Stimulated activated naive CD8-positive, alpha-beta T cell treated with anti-CD3 and anti-CD28 coated beads, Interleukin-15, amount 100 ng/mL, for 72 hours (primary cell): Measurements from ENCODE around the gene PRKCB.
"Not testable (repeated sequence)": the region's sequence is repeated elsewhere in the genome, so short reads cannot be mapped to it uniquely, and the experiment has no call there.

Experiments used
- ATAC-seq: fragments of 150-1000 bp; cut with Tn5 transposase; 2 replicates; pipeline ENCODE4 v1.10.0; 2021; ENCODE audit warnings: mild to moderate bottlenecking, moderate library complexity
- DNase-seq, 2 donors: peaks; one replicate each; pipeline ENCODE4 v3.0.0; 2021 to 2022
- H3K27ac Mint-ChIP-seq, 2 donors: one replicate each; pipeline ENCODE4 v1.8.0; 2022; ENCODE audit warnings: mild to moderate bottlenecking in 2 of 2, mixed read lengths in 2 of 2, moderate library complexity in 2 of 2
- H3K27me3 Mint-ChIP-seq: one replicate; pipeline ENCODE4 v1.8.0; 2022; ENCODE audit warnings: mixed read lengths
- H3K4me1 Mint-ChIP-seq: one replicate; pipeline ENCODE4 v1.8.0; 2022; ENCODE audit warnings: mild to moderate bottlenecking, mixed read lengths
- H3K4me3 Mint-ChIP-seq, 2 donors: one replicate each; pipeline ENCODE4 v1.8.0; 2022; ENCODE audit warnings: mild to moderate bottlenecking in 2 of 2, mixed read lengths in 2 of 2, moderate library complexity in 1 of 2
- H3K9me3 Mint-ChIP-seq, 2 donors: one replicate each; pipeline ENCODE4 v1.8.0; 2022; ENCODE audit warnings: mixed read lengths in 2 of 2

The PRKCB gene

GRCh38 chr16:23901178-23902033 is 65.6 kb downstream of the PRKCB start:
- peaks cover 77% of the 10 kb centered on the region for H3K4me1 Mint-ChIP-seq
- no peak for DNase-seq
- peak overlapping the region; percentile 16 to 47 for H3K4me3 Mint-ChIP-seq
- no peak for ATAC-seq
- no peaks in the 10 kb centered on the region for H3K9me3 Mint-ChIP-seq
- peak overlapping the region; percentile 2 to 63 for H3K27ac Mint-ChIP-seq
- no peaks in the 10 kb centered on the region for H3K27me3 Mint-ChIP-seq

- no peak for ATAC-seq
- H3K27ac Mint-ChIP-seq: no peak overlapping the region
These were observed 66.4 kb downstream of the PRKCB start for GRCh38 chr16:23902034-23902747.

DNA sequence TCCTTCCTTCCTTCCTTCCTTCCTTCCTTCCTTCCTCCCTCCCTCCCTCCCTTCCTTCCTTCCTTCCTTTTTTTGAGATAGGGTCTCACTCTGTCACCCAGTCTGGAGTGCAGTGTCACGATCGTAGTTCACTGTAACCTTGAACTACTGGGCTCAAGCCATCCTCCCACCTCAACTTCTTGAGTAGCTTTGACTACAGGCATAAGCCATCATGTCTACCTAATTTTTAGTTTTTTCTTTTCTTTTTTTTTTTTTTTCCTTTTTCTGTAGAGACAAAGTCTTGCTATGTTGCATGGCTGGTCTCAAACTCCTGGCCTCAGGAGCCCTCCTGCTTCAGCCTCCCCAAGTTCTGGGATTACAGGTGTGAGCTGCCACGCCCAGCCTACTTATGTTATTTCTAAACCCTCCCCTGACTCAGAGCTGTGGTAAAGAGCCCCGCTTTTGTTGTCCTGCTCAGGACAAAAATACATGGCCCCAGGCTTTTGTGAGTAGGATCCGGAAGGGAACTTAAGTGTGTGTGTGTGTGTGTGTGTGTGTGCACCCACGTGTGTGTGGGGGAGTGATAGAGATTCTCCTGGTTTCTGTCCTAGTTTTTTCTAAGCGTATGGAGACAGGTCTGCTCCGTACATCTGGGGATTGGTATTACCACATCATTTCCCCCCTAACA is 67.1 kb downstream of the PRKCB start:
- H3K4me1 Mint-ChIP-seq: peaks cover 74% of the 10 kb centered on the region
- no peak overlapping the region for H3K4me3 Mint-ChIP-seq
- DNase-seq: no peak
- no peak for ATAC-seq
- H3K9me3 Mint-ChIP-seq: no peaks in the 10 kb centered on the region
- no peak overlapping the region for H3K27ac Mint-ChIP-seq
- H3K27me3 Mint-ChIP-seq: no peaks in the 10 kb centered on the region

More at GRCh38 chr16:23902034-23902747, 66.4 kb downstream of the PRKCB start:
- H3K4me3 Mint-ChIP-seq: no peak overlapping the region
- no peaks in the 10 kb centered on the region for H3K9me3 Mint-ChIP-seq
- H3K4me1 Mint-ChIP-seq: peaks cover 74% of the 10 kb centered on the region
- no peaks in the 10 kb centered on the region for H3K27me3 Mint-ChIP-seq
- DNase-seq: no peak

- no peak overlapping the region for H3K4me3 Mint-ChIP-seq
- H3K27me3 Mint-ChIP-seq: no peaks in the 10 kb centered on the region
- DNase-seq (no peak), ATAC-seq (no peak)
- H3K9me3 Mint-ChIP-seq: no peaks in the 10 kb centered on the region
- H3K4me1 Mint-ChIP-seq: peaks cover 86% of the 10 kb centered on the region
- no peak overlapping the region for H3K27ac Mint-ChIP-seq
These were observed 69.2 kb downstream of the PRKCB start for GRCh38 chr16:23905027-23905426.

GRCh38 chr16:23907457-23907902 is 71.7 kb downstream of the PRKCB start:
- no peak for DNase-seq
- no peaks in the 10 kb centered on the region for H3K27me3 Mint-ChIP-seq
- no peak overlapping the region for H3K4me3 Mint-ChIP-seq
- no peak for ATAC-seq
- no peaks in the 10 kb centered on the region for H3K9me3 Mint-ChIP-seq
- H3K27ac Mint-ChIP-seq: peak overlapping the region in 1 of 2 donors; percentile 47
- H3K4me1 Mint-ChIP-seq: peaks cover 64% of the 10 kb centered on the region

GRCh38 chr16:23907903-23908302 is 72.1 kb downstream of the PRKCB start:
- DNase-seq (no peak), ATAC-seq (no peak)
- H3K4me1 Mint-ChIP-seq: peaks cover 61% of the 10 kb centered on the region
- no peaks in the 10 kb centered on the region for H3K27me3 Mint-ChIP-seq
- H3K4me3 Mint-ChIP-seq: no peak overlapping the region
- H3K27ac Mint-ChIP-seq: peak overlapping the region; percentile 2 to 47
- H3K9me3 Mint-ChIP-seq: no peaks in the 10 kb centered on the region

GRCh38 chr16:23908790-23909189 is 73.0 kb downstream of the PRKCB start:
- Mint-ChIP-seq H3K9me3 (no peaks in the 10 kb centered on the region), H3K27ac (peak overlapping the region in 1 of 2 donors; percentile 80), H3K27me3 (no peaks in the 10 kb centered on the region), H3K4me1 (peaks cover 61% of the 10 kb centered on the region), H3K4me3 (no peak overlapping the region)
- ATAC-seq (no peak), DNase-seq (no peak)

DNA sequence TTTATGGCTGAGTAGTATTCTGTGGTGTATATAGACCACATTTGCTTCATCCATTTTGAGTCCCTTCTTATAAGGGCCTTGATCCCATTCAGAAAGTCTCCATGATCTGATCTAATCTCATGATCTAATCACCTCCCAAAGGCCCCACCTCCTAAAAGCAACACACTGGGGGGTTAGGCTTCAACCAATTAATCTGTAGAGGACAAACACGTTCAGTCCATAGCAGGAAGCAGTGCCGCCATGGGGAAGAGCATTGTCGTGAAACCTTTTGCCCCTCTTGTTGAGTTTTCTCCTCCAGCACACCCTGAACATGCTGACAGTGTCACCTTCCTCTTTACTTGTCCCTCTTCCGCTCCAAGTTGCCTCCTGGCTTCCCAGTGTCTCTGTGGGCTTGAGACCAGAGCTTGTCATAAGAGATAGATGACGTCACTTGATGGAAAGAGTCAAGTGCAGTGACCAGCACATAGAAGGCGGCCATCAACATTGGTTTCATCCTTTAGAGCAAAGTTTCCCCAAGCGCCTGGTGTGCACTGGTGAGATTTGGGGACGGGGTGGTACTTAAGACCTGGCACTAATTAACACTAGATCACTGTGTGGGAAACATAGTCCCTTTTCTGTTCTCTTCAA is 74.1 kb downstream of the PRKCB start:
- Mint-ChIP-seq H3K9me3 (no peaks in the 10 kb centered on the region), H3K4me3 (no peak overlapping the region), H3K27ac (no peak overlapping the region), H3K27me3 (no peaks in the 10 kb centered on the region), H3K4me1 (peaks cover 62% of the 10 kb centered on the region)
- ATAC-seq (no peak), DNase-seq (no peak)

DNA sequence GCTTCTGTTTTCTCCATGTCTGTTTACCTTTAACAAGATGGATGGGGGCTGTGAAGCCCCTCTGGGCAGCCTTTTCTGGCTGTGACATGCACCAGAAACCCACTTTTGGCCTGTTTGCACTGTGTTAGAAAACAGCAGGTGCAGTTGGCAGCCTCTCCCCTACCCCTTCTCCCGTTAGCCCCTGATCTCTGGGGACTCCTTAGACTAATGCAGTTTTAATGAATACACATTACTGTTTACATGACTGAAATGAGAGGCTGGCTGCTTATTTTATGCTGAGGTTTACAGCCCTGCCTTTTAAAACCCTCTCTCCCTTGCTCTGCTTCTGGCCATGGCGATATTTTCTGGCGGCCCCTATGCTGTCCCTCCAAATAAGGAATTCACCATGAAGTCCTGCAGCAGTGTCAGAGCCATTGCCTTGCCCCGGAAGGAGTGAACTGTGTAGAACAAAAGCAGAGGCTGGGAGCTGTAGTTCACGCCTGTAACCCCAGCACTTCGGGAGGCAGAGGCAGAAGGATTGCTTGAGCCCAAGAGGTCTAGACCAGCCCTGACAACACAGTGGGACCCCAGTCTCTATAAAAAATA is 79.3 kb downstream of the PRKCB start:
- DNase-seq (no peak), ATAC-seq (no peak)
- peaks cover 41% of the 10 kb centered on the region for H3K4me1 Mint-ChIP-seq
- no peaks in the 10 kb centered on the region for H3K27me3 Mint-ChIP-seq
- no peak overlapping the region for H3K4me3 Mint-ChIP-seq
- no peak overlapping the region for H3K27ac Mint-ChIP-seq
- peaks cover 0 to 14% of the 10 kb centered on the region in 2 donors for H3K9me3 Mint-ChIP-seq

- Mint-ChIP-seq H3K9me3 (peaks cover 9 to 14% of the 10 kb centered on the region in 2 donors), H3K4me1 (peaks cover 54% of the 10 kb centered on the region)
- not testable (repeated sequence) for ATAC-seq, H3K27me3 Mint-ChIP-seq, H3K4me3 Mint-ChIP-seq, H3K27ac Mint-ChIP-seq, DNase-seq
These were observed 80.8 kb downstream of the PRKCB start for GRCh38 chr16:23916552-23916951.

- Mint-ChIP-seq H3K4me1 (peaks cover 65% of the 10 kb centered on the region), H3K27me3 (no peaks in the 10 kb centered on the region), H3K27ac (peak overlapping the region in 1 of 2 donors; percentile 73), H3K9me3 (peaks cover 9 to 14% of the 10 kb centered on the region in 2 donors), H3K4me3 (peak overlapping the region in 1 of 2 donors; percentile 8)
- peak; percentile 76 for ATAC-seq
- no peak for DNase-seq
These were observed 81.8 kb downstream of the PRKCB start for GRCh38 chr16:23917621-23918020.

GRCh38 chr16:23920446-23920845 is 84.7 kb downstream of the PRKCB start:
- Mint-ChIP-seq H3K4me1 (peaks cover 66% of the 10 kb centered on the region), H3K27ac (peak overlapping the region in 1 of 2 donors; percentile 83), H3K4me3 (peak overlapping the region in 1 of 2 donors; percentile 43), H3K9me3 (peaks cover 23% of the 10 kb centered on the region in 2 donors), H3K27me3 (no peaks in the 10 kb centered on the region)
- no peak for DNase-seq
- no peak for ATAC-seq

- H3K4me1 Mint-ChIP-seq: peaks cover 66% of the 10 kb centered on the region
- ATAC-seq: peak; percentile 65
- no peak overlapping the region for H3K27ac Mint-ChIP-seq
These were observed 85.1 kb downstream of the PRKCB start for GRCh38 chr16:23920899-23921298.

GRCh38 chr16:23922406-23922805 is 86.6 kb downstream of the PRKCB start:
- Mint-ChIP-seq H3K4me1 (peaks cover 63% of the 10 kb centered on the region), H3K9me3 (peaks cover 22 to 23% of the 10 kb centered on the region in 2 donors), H3K27me3 (no peaks in the 10 kb centered on the region), H3K4me3 (peak overlapping the region in 1 of 2 donors; percentile 36), H3K27ac (no peak overlapping the region)
- ATAC-seq (peak; percentile 36), DNase-seq (no peak)

More at GRCh38 chr16:23920899-23921298, 85.1 kb downstream of the PRKCB start:
- Mint-ChIP-seq H3K27me3 (no peaks in the 10 kb centered on the region), H3K9me3 (peaks cover 23% of the 10 kb centered on the region in 2 donors), H3K4me3 (peak overlapping the region in 1 of 2 donors; percentile 3)
- DNase-seq: peak in 1 of 2 donors; percentile 31

DNA sequence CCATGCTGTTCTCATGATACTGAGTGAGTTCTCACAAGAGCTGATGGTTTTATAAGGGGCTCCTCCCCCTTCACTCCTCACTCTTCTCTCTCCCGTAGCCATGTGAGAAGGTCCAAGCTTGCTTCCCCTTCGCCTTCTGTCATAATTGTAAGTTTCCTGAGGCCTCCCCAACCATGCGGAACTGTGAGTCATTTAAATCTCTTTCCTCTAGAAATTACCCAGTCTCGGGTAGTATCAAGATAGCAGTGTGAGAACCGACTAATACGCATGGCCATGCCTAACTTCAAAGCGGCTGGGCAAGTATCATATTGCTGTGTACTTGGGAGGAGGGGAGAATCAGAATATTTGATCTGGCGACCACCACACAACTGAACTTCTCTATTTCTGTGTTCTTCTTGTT is 88.3 kb downstream of the PRKCB start:
- Mint-ChIP-seq H3K9me3 (peaks cover 15 to 23% of the 10 kb centered on the region in 2 donors), H3K4me3 (no peak overlapping the region), H3K4me1 (peaks cover 70% of the 10 kb centered on the region), H3K27ac (peak overlapping the region in 1 of 2 donors; percentile 0), H3K27me3 (no peaks in the 10 kb centered on the region)
- DNase-seq: peak in 1 of 2 donors; percentile 18
- peak; percentile 74 for ATAC-seq
